HG02981 (cell line): Measurements from ENCODE around the gene SEPTIN5.
"Not testable (repeated sequence)": the region's sequence is repeated elsewhere in the genome, so short reads cannot be mapped to it uniquely, and the experiment has no call there.

Experiments
- ATAC-seq: cut with Tn5 transposase; IDR thresholded peaks from one replicate; pipeline ENCODE4 v1.9.1; 2021; ENCODE audit warnings: mild to moderate bottlenecking, moderate library complexity; ENCODE audit not compliant: unreplicated experiment

The SEPTIN5 gene

DNA sequence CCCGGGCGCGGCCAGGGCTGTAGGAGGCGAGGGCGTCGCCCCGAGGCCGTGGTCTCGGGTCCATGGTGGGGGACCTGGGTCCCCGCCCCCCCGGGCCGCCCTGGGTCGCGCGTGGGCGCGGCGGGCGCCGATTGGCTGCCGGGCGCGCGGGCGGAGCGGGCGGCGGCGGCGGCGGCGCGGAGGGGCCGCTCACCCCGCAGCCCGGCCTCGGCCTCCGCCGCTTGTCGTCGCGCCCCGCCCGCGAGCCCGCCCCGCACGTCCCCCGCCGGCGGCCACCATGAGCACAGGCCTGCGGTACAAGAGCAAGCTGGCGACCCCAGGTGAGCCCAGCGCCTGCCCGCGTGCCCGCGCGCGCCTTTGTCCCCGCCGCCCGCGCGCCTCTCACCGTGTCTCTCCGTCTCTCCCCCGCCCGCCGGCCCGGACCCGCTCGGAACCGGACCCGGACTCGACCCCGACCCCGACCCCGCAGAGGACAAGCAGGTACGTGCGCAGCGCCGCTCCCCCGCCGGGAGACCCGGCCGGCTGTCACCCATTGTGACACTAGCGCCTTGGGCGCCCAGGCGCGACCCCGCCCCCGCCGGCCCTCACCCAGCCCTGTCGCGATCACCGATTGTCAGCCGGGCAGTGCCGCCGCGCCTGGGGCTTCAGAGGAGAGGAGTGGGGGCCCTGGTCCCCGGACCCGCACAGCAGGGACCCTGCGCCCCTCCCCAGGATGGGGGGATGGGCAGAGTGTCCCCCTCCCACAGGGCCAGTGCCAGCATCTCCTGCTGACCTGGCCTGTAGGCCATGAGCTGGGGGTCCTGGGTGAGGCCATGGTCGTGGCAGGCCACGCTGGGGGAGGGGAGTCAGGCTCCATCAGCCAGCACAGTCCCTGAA is at the start of gene SEPTIN5:
TSS of gene SEPTIN5 (plus strand) at position 192 of the 876 bp plus-strand sequence. CDS start at position 278, 86 bp downstream.
- no peak for ATAC-seq

DNA sequence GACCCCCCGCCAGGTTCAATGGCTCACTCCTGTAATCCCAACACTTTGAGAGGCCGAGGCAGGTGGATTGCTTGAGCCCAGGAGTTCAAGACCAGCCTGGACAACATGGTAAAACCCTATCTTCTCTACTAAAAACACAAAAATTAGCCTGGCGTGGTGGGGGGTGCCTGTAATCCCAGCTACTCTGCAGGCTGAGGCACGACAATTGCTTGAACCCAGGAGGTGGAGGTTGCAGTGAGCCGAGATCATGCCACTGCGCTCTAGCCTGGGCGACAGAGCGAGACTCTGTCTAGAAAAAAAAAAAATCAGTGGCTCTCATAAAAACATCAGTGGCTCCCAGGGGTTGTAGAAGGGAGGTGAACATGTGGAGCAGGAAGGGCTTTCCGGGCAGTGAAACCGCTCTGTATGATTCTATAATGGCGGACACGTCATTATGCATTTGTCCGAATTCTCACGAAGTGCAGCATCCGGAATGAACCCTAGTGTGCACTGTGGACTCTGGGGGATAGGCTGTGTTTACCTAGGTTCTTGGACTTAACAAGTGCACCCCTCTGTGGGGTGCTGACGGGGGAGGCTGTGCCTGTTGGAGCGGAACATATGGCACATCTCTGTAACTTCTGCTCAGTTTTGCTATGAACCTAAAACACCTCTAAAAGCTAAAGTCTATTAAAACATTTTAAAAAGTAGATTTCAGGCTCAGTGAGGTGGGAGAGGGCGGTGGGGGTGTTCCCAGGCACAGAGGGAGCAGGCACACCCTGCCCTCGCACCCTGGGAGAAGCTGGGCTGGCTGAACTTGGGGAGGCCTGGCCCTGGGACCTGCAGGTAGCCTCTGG is 49.1 kb upstream of the SEPTIN5 start:
- no peak for ATAC-seq

DNA sequence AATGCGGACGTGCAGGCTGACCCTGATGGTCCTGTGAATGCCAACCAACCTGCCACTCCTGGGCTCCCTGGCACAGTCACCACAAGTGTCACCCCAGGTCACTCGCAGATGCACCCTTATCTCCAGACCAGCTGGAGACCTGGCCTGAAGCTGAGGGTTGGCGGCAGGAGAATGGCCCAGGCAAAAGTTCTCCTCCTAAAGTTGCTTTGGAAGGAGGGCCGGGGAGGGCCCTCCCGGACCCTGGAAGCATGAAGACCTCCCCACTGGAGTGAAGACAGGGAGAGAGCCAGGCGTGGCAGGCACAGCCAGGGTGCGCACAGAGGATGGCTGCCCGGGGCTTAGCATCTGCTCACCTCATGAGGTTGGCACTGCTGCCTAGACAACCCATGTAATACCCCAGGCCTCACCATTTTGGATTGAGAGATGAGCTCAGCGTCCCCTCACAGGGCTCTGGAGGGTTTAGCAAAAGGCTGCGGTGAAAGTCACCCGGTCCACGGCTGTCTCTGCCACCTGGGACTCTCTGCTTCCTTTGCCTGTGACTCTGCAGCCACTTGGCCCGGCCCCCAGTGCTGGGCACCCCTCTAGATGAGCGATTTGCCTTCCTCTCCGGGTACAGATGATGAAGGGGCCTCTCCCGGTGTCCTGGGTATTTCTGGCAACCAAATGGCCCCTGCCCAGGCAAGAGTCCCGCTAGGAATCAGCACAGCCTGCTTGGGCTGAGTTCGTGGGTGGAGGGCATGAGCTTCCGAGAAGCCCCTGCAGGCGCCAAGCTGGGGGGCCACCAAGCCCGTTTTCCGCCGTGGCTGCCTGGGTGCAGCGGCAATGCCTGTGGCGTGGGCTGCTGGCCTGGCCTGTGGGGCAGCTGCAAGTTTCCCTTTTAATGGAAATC is 48.3 kb upstream of the SEPTIN5 start:
- ATAC-seq = no peak

DNA sequence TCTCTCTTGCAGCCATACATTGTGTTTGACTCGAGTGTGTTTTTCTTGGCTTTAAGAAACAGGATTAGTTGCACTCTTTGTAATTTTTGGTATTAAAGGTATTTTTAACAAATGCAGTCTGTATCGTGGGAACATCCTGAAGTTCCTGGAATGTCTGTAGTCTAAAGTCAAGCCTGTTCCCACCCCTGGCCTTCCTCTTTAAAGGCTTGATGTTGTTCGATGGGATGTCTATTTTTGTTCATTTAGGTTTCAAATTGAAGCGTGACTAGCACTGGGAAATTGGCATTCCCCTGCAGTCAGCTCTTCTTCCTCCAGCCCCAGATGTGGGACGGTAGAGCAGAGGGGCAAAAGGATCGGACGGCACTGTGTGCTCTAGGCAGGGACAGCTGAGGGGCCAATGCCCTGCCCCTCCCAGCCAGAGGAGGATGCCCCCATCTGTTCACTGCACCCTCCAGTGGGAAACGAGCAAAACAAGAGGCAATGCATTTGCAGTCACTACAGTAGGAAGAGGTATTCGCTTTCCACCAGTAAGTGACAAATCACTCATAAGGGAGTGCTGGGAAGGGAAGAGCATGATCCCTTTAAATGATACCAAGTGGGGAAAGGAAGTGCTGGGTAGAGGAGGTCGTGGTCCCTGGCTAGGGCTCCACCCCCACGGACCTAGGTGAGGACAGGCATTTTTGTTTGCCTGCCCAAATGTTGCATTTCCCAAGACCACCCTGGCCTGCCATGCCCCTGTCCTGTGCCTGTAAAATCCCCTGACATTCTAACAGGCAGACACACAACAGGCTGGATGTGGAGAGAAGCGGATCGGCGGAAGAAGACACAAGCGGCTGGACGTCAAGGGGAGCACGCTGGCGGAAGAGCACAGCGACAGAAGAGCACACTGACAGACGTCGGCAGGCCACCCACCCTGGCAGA is 47.4 kb upstream of the SEPTIN5 start:
- ATAC-seq = no peak

DNA sequence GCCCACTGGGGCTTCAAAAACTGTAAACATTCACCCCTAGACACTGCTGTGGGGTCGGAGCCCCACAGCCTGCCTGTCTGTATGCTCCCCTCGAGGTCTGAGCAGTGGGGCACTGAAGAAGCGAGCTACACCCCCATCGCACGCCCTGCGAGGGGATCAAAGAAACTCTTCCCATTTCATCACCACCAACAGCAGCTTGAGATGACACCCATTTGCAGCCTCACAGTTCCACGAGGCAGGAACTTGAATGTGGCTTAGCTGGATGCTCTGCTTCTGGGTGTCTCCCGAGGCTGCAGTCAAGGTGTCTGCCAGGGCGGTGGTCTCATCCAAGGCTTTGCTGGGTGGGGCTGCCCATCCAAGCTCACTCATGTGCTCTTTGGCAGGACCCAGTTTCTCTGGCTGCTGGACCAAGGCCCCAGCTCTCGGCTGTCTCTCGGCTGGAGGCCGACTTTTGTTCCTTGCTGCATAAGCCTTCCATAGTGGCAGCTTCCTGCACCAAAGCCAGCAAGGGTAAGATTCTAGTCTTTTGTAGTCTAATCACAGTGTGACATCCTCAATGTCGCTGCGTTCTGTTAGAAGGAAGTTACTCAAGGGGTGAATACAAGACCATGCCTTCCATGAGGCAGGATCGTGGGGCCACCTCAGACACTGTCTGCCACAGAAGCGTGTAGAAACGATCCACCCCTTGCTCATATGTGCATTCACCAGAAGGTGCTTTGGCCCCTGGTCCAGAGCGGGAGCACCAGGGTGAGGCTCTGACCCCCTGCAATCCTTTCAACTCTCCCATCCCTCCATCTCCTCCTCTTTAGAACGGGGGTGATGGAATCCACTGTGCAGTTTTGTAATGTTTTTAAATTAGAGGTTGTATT is 46.2 kb upstream of the SEPTIN5 start:
- ATAC-seq = no peak

DNA sequence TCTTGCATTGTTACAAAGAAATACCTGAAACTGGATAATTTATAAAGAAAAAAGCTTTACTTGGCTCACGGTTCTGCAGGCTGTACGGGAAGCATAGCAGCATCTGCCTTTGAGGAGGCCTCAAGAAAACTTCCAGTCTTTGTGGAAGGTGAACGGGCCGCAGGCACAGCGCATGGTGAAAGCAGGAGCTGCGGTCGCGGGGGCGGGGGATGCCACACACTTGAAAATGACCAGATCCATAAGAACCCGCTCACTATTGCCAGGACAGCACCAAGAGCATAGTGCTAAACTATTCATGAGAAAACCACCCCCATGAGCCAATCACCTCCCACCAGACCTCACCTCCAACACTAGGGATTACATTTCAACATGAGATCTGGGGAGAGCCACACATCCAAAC is 45.6 kb upstream of the SEPTIN5 start:
- no peak for ATAC-seq

DNA sequence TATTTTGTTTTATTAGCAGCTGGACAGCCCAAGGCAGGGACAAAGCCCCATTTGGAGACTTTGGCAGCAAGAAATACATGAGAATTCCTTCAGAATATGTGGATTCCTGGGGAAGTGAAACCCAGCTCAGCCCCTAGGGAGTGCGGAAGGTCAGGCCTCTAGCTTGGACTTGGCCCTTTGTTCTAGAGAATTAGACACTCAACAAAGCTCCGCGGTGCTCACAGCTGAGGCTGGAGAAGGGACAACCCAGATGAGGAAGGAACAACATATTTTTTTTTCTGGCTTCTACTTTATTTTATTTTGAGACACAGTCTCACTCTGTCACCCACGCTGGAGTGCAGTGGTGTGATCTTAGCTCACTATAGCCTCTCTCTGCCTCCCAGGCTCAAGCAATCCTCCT is 44.7 kb upstream of the SEPTIN5 start:
- no peak for ATAC-seq

DNA sequence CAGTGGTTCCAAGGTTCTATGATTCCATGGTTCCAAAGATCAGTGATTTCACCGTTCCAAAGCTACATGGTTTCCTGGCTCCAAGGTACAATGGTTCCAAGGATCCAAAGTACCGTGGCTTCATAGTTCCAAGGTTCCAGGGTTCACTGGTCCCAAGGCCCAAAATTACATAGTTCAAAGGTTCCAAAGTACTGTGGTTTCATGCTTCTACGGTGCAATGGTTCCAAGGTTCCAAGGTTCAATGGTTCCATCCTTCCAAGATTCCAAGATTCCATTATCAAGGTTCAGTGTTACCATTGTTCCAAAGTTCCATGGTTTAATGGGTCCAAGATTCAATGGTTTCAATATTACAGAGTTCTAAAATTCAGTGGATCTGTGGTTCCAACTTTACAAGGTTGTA is 43.0 kb upstream of the SEPTIN5 start:
- no peak for ATAC-seq

DNA sequence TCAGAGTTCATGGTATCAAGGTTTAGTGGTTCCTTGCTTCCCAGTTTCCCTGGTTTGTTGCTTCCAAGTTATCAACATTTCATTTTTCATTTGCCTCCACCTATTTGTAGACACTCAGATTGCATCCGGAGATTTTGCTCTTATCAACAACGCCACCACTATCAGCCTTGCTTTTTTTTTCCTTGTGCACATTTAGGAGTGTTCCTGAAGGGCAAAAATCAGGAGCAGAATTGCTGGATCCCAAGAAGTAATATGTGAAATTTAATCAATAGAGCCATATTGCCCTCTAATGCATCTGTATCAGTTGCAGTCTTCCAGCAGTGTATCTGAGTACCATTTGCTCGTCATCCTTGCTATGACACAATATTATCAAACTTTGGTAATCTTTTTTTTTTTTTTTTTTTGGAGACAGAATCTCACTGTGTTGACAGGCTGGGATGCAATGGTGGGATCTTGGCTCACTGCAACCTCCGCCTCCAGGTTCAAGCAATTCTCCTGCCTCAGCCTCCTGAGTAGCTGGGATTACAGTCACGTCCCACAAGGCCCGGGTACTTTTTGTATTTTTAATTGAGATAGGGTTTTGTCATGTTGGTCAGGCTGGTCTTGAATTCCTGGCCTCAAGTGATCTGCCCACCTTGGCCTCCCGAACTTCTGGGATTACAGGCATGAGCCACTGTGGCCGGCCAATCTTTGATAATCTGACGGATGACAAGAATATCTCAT is 42.1 kb upstream of the SEPTIN5 start:
- ATAC-seq = no peak

DNA sequence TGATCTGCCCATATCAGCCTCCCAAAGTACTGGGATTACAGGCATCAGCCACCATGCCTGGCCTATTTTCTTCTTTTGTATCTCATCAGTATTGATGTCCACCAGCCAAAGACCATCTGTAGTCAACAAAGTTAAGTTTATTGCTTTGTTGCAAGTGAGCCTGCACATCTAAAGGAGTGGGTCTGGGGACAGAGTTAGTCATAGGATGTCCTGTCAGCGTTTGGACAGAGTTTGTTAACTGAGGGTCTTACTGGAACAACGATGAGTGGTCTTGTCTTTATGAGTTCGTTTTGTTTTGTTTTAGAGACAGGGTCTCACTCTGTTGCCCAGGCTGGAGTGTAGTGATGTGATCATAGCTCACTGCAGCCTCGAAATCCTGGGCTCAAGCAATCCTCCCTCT is 40.6 kb upstream of the SEPTIN5 start:
- ATAC-seq = no peak

DNA sequence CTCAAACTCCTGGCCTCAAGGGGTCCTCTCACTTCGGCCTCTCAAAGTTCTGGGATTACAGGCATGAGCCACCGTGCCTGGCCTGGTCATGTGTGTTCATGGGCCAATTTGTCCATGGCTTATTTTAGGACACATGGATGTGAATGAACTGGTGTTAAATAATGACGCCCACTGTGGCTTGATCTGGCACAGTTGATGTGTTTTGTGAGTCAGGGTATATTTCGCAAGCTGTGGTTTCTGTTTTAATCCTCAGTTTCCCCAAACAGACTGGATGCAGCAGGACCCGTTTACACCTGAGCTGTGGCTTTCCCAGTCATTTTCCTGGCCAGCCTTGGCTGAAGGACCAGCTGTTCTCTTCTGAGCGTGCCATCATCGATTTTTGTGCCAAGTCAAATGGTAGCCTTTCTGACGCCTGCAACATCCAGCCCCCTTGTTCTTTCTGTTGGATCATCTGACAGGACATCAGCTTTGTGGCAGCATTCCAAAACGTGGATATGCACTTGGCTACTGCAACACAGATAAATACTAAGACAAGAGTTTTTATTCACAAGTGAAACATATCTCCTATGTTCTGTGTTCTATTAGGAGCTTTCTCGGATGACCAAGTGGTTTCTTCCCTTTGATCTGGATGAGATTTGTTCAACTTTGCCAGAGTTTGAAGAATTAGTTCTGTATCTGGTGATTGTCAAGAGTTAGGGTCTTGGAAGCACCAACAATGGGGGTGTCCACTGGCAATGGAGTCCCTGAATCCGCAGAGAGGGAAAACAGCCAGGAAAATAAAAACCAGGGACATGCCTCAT is 40.0 kb upstream of the SEPTIN5 start:
- ATAC-seq = no peak

DNA sequence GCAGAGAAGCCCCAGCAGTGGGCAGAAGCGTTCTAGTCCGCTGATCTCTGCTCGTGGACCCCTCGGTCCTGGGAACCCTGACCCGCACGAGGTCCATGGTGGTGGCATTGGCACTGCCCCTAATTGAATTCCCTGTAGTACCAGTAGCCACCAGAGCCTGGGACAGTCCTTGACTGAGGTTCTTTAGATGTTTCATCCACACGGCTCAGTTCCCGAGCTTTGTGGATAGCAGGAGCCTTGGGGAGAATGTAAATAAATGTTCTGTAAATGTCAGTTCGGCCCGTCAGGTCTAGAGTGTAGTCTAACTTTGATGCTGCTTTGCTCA is 39.4 kb upstream of the SEPTIN5 start:
- ATAC-seq = no peak

DNA sequence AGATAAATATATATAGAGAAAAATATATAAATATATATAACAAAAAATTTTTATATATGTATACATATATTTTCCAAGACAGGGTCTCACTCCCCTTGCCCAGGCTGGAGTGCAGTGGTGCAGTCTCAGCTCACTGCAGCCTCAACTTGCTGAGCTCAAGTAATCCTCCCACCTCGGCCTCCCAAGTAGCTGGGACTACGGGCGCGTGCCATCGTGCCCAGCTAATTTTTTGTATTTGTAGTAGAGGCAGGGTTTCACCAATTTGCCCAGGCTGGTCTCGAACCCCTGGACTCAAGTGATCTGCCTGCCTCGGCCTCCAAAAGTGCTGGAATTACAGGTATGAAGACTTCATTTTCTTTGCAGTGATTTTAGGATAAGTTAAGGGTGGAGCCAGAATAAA is 38.9 kb upstream of the SEPTIN5 start:
- no peak for ATAC-seq

DNA sequence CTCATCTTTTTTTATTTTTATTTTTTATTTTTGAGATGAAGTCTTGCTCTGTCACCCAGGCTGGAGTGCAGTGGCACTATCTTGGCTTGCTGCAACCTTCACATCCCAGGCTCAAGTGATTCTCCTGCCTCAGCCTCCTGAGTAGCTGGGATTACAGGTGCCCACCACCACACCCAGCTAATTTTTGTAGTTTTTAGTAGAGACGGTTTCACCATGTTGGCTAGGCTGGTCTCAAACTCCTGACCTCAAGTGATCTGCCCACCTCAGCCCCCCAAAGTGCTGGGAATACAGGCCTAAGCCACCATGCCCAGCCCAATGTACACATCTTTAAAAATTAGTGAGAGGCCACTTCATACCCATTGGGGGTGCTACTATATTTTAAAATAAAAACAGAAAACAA is 37.9 kb upstream of the SEPTIN5 start:
- ATAC-seq = not testable (repeated sequence)

DNA sequence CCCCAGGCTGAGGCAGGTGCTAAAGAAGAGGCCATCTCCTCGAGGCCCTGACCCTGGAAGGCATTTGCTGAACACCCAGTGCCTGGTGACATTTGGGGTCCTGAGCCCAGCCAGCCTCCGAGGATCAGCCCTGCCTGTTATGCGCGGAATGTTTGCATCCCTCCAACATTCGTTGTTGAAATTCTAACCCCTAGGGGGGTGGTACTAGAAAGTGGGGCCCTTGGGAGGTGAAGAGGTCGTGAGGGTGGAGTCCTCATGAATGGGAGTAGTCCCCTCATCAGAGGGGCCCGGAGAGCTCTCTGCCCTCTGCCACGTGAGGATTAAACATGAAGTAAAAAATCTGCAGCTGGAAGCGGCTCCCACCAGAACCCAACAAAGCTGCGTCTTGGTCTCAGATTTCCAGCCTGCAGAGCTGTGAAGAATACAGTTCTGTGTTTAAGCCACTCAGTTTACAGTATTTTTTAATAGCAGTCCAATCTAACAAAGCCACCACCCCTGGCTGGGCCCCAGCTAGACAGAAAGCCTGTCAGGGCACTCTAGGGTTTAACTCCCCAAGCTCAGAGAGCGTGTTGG is 35.3 kb upstream of the SEPTIN5 start:
- ATAC-seq = no peak

DNA sequence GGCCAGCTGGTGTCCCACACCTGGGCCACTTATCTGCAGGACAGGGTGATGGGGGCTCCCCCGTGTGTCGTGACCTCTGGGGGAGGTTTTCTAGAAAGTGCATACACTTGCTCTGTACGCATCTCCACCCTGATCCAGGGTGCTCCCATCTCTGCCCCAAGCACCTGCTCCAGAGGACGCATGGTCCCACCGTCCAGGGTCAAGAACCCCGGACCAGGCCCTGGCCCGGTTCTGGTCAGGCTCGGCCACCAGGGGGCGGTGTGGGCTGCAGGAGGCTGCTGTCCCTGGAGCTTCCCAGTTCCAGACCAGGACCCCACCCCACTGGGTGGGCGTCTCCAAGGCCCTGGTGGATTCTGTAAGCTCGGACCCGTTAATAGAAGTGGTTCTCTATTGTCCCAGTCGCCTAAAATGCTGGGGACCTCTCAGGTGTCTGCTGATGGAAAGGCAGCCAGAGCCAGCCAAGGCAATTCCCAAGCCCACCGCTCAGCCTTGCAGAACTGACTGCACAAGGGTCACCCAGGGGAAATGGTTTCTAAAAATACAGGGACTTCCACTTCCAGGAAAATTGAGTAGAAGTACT is 34.7 kb upstream of the SEPTIN5 start:
- no peak for ATAC-seq

DNA sequence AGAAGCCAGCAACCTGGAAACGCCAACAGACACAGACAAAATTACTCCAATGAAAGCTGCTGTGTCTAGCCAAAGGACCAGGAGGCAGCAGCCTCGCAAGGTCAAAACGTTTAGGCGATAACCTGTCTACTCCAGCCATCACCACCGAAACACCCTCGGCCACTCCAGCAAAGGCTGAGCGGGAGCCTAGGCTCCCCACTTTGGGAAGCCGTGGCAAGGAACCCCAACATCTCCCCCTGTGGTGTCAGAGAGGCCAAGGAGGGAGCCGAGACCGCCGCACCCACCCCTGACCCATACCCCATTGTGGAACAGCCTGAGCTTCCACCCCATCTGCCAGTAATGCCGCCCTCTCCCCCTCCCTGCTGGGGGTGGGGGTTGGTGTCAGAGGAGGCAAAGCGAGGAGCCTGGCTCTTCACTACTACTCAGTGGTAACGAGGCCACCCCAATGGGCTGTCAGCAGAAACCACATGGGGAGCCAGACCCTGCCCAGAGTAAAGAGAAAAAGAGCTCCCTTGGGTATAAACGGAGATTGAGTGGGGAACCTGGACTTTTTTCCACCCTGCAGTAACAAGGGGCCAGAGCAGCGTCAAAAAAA is 33.9 kb upstream of the SEPTIN5 start:
- ATAC-seq = no peak
